Activated naive CD4-positive, alpha-beta T cell treated with anti-CD3 and anti-CD28 coated beads, Interleukin-2, amount 50 U/mL, for 72 hours (primary cell): ENCODE data around the gene ZNF318. TPM values are rescaled to one million over a fixed set of nuclear protein-coding genes. Genes with fewer than 3 reads are reported as not detected.
A peak's percentile ranks its signal among the peaks of the same experiment; 100 is the strongest.

Experiments used
- ATAC-seq, 2 donors: fragments of 150-1000 bp; cut with Tn5 transposase; 2 replicates each; pipeline ENCODE4 v1.10.0; 2021; ENCODE audit warnings: mild to moderate bottlenecking in 2 of 2, moderate library complexity in 2 of 2
- DNase-seq, 2 donors: peaks; one replicate each; pipeline ENCODE4 v3.0.0; 2021 to 2022; ENCODE audit warnings: low spot score in 2 of 2
- H3K27ac Mint-ChIP-seq, 2 donors: one replicate each; pipeline ENCODE4 v1.8.0; 2022; ENCODE audit warnings: mild to moderate bottlenecking in 2 of 2, mixed read lengths in 2 of 2
- H3K36me3 Mint-ChIP-seq, 2 donors: one replicate each; pipeline ENCODE4 v1.8.0; 2022; ENCODE audit warnings: mixed read lengths in 2 of 2
- H3K9me3 Mint-ChIP-seq, 2 donors: one replicate each; pipeline ENCODE4 v1.8.0; 2022; ENCODE audit warnings: mixed read lengths in 2 of 2
- total RNA-seq, 2 donors: library from RNA; stranded (reverse); gene quantifications; one replicate each; pipeline ENCODE4 v1.2.3, GENCODE V29; 2022

Gene ZNF318
- total RNA-seq, 2 donors from 2014 or later, result 10.8 to 12.2 TPM

- DNase-seq, result no peak
- ATAC-seq, result no peak
- Mint-ChIP-seq H3K27ac (no peak within 1 kb of the TSS), H3K9me3 (no peaks in the 10 kb centered on the region), H3K36me3 (no peaks in the 10 kb centered on the region)
These were observed 71.5 kb downstream of the ZNF318 start, which contains the start of gene SLC22A7 for GRCh38 chr6:43297644-43298564. Gene SLC22A7 (plus strand): TSS chr6:43298260. CDS start chr6:43298359, 99 bp downstream.

DNA sequence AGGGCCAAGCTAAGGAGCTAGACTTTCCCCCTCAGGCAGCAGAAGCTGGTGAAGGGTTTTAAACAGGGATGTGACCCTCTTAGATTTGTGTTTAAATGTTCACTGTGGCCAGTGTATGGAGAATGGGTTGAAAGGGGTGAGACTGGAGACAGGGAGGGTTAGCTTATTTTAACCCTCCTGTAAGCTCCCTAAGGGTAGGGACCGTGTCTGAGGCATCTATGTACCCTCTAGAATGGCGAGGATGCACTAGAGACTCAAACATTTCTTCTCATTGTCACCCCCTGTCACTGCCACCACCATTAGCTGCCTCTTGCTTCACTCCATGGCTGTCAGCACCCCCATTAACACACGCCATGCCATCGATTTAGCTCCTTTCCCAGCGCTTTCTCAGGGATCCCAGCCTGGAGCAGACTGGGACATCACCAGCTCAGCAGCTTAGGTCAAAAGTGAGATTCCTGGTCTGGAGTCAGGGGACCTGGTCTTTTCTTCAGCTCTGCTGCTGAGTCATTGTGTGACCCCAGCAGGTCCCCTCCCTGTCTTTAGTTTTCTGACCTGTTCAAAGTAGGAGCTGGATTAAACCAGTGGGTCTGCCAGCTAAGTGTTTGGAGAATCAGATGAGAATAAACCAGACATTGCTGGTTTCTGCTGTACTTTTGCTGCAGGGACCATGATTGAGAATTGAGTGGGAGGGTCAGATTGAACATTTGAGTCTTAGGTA lies 72.5 kb downstream of the ZNF318 start:
- H3K27ac Mint-ChIP-seq, result no peak overlapping the region
- DNase-seq, result no peak
- no peaks in the 10 kb centered on the region for H3K9me3 Mint-ChIP-seq
- no peaks in the 10 kb centered on the region for H3K36me3 Mint-ChIP-seq
- ATAC-seq, result no peak

GRCh38 chr6:43295456-43295855 lies 74.0 kb downstream of the ZNF318 start:
- no peaks in the 10 kb centered on the region for H3K9me3 Mint-ChIP-seq
- no peaks in the 10 kb centered on the region for H3K36me3 Mint-ChIP-seq
- ATAC-seq (no peak), DNase-seq (peak in 1 of 2 donors; percentile 9)
- H3K27ac Mint-ChIP-seq, result no peak overlapping the region

DNA sequence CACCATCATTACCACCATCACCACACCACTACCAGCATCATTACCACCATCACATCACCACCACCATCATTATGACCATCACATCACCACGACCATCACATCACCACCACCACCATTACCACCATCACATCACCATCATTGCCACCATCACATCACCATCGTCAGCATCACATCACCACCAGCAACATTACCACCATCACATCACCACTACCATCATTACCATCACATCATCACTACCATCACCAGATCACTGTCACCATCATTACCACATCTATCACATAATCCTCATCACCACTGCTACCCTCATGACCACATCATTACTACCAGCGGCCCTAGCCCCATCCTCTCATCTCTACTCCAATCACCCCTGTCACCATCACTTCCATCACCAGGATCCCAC lies 74.9 kb downstream of the ZNF318 start:
- Mint-ChIP-seq H3K36me3 (no peaks in the 10 kb centered on the region), H3K27ac (no peak overlapping the region), H3K9me3 (no peaks in the 10 kb centered on the region)
- no peak for DNase-seq
- ATAC-seq, result peak in 1 of 2 donors; percentile 52

DNA sequence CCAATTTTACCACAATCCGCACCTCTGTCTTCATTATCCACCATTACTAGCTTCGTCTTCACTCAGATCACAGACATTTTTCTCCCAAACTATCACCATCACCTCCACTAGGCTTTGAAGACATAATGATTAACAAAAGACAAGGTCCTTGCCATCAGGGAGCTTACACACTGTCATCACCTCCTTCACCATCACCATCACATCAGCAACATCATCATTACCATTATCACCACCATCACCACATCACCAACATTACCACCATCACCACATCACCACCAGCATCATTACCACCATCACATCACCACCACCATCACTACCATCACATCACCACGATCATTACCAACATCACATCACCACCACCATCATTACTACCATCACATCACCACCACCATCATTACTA lies 75.7 kb downstream of the ZNF318 start:
- Mint-ChIP-seq H3K27ac (no peak overlapping the region), H3K9me3 (no peaks in the 10 kb centered on the region), H3K36me3 (no peaks in the 10 kb centered on the region)
- DNase-seq (no peak), ATAC-seq (no peak)

- ATAC-seq, result no peak
- DNase-seq, result no peak
- Mint-ChIP-seq H3K27ac (no peak overlapping the region), H3K9me3 (no peaks in the 10 kb centered on the region), H3K36me3 (no peaks in the 10 kb centered on the region)
These were observed 76.6 kb downstream of the ZNF318 start for GRCh38 chr6:43292763-43293318.

DNA sequence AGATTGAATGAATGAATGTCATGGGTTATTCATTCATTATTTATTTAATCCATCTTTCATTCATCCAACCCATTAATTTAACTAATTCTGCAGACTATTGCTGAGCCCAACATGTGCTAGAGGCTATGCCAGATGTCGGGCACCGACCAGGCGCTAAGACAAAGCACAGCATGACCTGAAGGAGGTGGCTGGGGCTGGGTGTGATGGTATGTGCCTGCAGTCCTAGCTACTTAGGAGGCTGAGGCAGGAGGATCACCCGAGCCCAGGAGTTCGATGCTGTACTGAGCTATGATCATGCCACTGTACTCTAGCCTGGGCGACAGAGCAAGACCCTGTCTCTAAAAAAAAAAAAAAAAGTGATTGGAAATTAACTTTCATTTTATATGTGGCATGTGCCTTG lies 77.1 kb downstream of the ZNF318 start:
- Mint-ChIP-seq H3K27ac (no peak overlapping the region), H3K36me3 (no peaks in the 10 kb centered on the region), H3K9me3 (no peaks in the 10 kb centered on the region)
- ATAC-seq, result no peak
- no peak for DNase-seq

GRCh38 chr6:43291708-43292107 lies 77.7 kb downstream of the ZNF318 start:
- DNase-seq, result no peak
- Mint-ChIP-seq H3K9me3 (no peaks in the 10 kb centered on the region), H3K36me3 (no peaks in the 10 kb centered on the region), H3K27ac (no peak overlapping the region)
- no peak for ATAC-seq

- no peaks in the 10 kb centered on the region for H3K36me3 Mint-ChIP-seq
- H3K27ac Mint-ChIP-seq, result no peak overlapping the region
- no peak for DNase-seq
- no peak for ATAC-seq
- no peaks in the 10 kb centered on the region for H3K9me3 Mint-ChIP-seq
These were observed 78.5 kb downstream of the ZNF318 start for GRCh38 chr6:43290905-43291355.

DNA sequence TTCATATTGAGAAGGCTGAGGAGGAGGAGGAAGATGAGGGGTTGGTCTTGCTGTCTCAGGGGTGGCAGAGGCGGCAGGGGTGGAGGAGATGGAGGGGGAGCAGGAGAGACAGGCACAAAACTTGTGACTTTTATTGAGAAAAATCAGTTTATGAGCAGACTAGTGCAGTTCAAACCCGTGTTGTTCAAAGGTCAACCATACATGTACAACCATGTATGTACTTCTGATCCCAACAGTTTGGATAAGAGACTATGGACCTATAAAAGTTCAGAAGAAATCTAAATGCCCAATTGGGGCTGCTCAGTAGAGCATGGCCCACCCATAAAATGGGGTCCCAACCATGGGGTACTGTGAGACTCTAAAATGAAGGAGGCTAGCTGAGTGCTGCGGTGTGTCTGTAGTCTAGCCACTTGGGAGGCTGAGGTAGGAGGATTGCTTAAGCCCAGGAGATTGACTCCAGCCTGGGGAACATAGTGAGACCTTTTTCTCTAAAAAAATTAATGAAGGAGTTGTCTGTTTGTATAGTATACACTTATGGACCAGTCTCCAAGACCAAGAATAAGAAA lies 79.0 kb downstream of the ZNF318 start:
- Mint-ChIP-seq H3K27ac (no peak overlapping the region), H3K9me3 (no peaks in the 10 kb centered on the region), H3K36me3 (no peaks in the 10 kb centered on the region)
- ATAC-seq, result no peak
- no peak for DNase-seq

DNA sequence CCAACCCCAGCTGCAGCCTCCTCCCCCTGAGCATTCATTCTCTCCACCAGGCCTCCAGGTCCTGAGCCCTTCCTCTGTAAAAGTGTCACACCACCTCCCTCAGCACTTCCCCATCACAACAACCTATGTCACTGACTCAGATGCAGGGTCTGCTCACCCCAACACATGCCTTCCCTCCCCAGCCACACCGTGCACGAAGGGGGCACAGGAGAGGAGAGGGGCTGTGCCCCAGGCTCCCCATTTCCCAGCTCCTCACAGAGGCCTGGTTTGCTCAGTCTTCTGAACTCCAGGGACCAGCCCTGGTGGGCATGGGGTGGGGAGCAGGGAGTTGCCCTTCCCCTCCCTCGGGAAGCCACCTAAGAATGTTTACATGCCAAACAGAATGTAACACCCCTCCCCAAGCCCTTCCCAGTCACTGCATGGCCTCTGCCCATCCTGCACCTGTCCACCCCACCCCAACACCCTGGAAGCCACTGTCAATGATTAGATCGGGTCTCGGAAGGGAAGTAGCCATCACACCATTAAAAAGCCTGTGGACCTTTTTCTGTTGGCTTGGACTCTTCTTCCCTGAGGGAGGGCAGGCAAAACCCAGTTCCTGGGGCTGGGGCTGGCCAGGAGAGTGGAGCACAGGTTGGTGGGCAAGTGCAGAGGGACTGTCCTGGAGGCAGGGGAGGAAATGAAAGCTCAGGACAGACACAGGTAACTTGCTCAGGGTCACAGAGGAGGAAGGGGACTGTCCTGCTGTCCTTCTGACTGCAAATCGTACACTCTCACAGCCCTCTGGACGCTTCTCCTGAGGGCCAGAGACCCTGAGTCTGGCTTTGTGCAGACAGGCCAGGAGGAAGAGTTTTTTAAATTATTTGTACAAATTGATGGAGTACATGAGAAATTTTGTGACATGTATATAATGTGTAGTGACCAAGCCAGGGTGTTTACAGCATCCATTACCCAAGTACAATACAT lies 81.4 kb downstream of the ZNF318 start:
- no peak for ATAC-seq
- Mint-ChIP-seq H3K9me3 (no peaks in the 10 kb centered on the region), H3K36me3 (no peaks in the 10 kb centered on the region), H3K27ac (no peak overlapping the region)
- DNase-seq, result no peak

DNA sequence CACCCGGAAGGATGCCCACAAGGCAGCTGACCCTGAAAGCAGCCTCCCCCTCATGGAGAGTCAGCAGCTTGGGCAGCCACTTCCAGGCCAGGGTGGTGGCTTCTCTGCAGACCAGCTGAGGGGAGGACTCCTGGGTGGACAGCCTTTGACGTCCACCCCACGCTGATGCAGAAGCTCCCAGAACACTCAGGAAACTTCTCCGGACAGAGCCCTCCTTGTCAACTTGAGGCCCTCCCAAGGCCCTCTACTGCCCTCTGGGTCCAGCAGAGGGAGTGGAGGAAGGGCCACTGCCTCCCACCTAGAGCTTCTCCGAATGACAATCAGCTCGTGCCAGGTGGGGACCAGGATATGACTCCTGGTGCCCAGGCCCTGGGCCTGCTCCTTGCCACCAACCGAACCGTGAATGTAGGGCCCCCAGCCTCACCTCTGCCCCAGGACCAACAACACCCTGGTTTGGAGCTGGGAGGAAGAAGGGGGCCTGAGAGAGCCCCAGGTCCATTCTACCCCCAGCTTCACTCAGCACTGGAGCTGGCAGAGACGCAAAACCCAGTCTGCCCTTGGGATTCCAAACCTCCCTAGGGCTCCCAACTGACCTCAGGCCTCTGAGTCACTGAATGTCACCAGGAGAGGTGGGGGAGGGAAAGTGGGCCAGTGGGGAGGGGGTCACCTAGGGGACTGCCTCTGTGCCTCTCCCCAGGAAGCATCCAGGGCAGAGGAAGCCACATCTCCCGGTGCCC lies 82.3 kb downstream of the ZNF318 start:
- no peaks in the 10 kb centered on the region for H3K36me3 Mint-ChIP-seq

GRCh38 chr6:43286456-43286979 lies 82.9 kb downstream of the ZNF318 start:
- DNase-seq (no peak), ATAC-seq (no peak)
- Mint-ChIP-seq H3K27ac (no peak overlapping the region), H3K36me3 (no peaks in the 10 kb centered on the region), H3K9me3 (no peaks in the 10 kb centered on the region)

More for the DNA sequence above, 82.3 kb downstream of the ZNF318 start:
- no peak for DNase-seq
- no peak for ATAC-seq
- Mint-ChIP-seq H3K27ac (no peak overlapping the region), H3K9me3 (no peaks in the 10 kb centered on the region)
